Right atrium auricular region (tissue), 2 donors: Measurements from ENCODE around the gene CSNK1A1. TPM values are rescaled to one million over a fixed set of nuclear protein-coding genes. Genes with fewer than 3 reads are reported as not detected.
"Not testable (repeated sequence)": the region's sequence is repeated elsewhere in the genome, so short reads cannot be mapped to it uniquely, and the experiment has no call there.

Experiments
- DNase-seq: peaks from one replicate; pipeline ENCODE4 v3.0.0-alpha.2; 2019; ENCODE audit warnings: low spot score
- H3K27ac ChIP-seq, 2 donors: fragments of 200-600 bp; sonication (generic); 1 replicate in 1 of 2; 2 replicates in 1 of 2; pipeline ENCODE4 v1.5.1; 2016 to 2019
- H3K27me3 ChIP-seq, 2 donors: fragments of 200-600 bp; sonication (generic); one replicate each; pipeline versions ENCODE4 v1.5.1 to v1.6.0; 2017 to 2019
- H3K36me3 ChIP-seq: fragments of 200-600 bp; sonication (generic); one replicate; pipeline ENCODE4 v1.5.1; 2016
- H3K4me1 ChIP-seq, 2 donors: fragments of 200-600 bp; sonication (generic); one replicate each; pipeline versions ENCODE4 v1.5.1 to v1.6.0; 2017 to 2019
- H3K4me3 ChIP-seq, 2 donors: fragments of 200-600 bp; sonication (generic); 1 replicate in 1 of 2; 2 replicates in 1 of 2; pipeline ENCODE4 v1.5.1; 2017 to 2019; ENCODE audit warnings: mild to moderate bottlenecking in 1 of 2, moderate library complexity in 1 of 2
- H3K9me3 ChIP-seq, 2 donors: fragments of 200-600 bp; sonication (generic); one replicate each; pipeline ENCODE4 v1.5.1; 2019
- CTCF ChIP-seq, 2 donors: fragments of 200-600 bp; sonication (generic); IDR thresholded peaks; one replicate each; pipeline ENCODE4 v1.5.1; 2019; ENCODE audit warnings: antibody characterized with exemption in 2 of 2
- total RNA-seq, 2 donors: library from RNA; depleted of rRNA; stranded (reverse); fragments of >200 nt; gene quantifications; one replicate each; pipeline ENCODE4 v1.1.0, GENCODE V29; 2016

Gene CSNK1A1
- total RNA-seq, 2 donors from 2014 or later: 171 to 192 TPM

- DNase-seq: no peak
These were observed 86.3 kb downstream of the CSNK1A1 start for GRCh38 chr5:149464796-149465489.

GRCh38 chr5:149461907-149462306 lies 89.3 kb downstream of the CSNK1A1 start:
- not testable (repeated sequence) for H3K4me3 ChIP-seq, H3K36me3 ChIP-seq, H3K9me3 ChIP-seq, DNase-seq, H3K27ac ChIP-seq, H3K27me3 ChIP-seq
- peaks cover 0 to 51% of the 10 kb centered on the region in 2 donors for H3K4me1 ChIP-seq

More at GRCh38 chr5:149464796-149465489, 86.3 kb downstream of the CSNK1A1 start:
- peaks cover 0 to 35% of the 10 kb centered on the region in 2 donors for H3K4me1 ChIP-seq
- no peaks in the 10 kb centered on the region for H3K9me3 ChIP-seq
- H3K4me3 ChIP-seq: no peak overlapping the region
- TF ChIP-seq CTCF (IDR thresholded peaks at IDR 0.05): no peak
- no peaks in the 10 kb centered on the region for H3K27me3 ChIP-seq
- no peaks in the 10 kb centered on the region for H3K36me3 ChIP-seq
- peak overlapping the region; percentile 64 to 77 for H3K27ac ChIP-seq

GRCh38 chr5:149459891-149460290 lies 91.3 kb downstream of the CSNK1A1 start:
- no peak overlapping the region for H3K27ac ChIP-seq
- no peaks in the 10 kb centered on the region for H3K9me3 ChIP-seq
- H3K36me3 ChIP-seq: no peaks in the 10 kb centered on the region
- no peak overlapping the region for H3K4me3 ChIP-seq
- no peak for DNase-seq
- H3K27me3 ChIP-seq: no peaks in the 10 kb centered on the region
- no peak for TF ChIP-seq CTCF (IDR thresholded peaks at IDR 0.05)
- H3K4me1 ChIP-seq: peaks cover 0 to 53% of the 10 kb centered on the region in 2 donors

- peaks cover 0 to 59% of the 10 kb centered on the region in 2 donors for H3K4me1 ChIP-seq
- DNase-seq: no peak
- TF ChIP-seq CTCF (IDR thresholded peaks at IDR 0.05): no peak
These were observed 93.9 kb downstream of the CSNK1A1 start for GRCh38 chr5:149457393-149457763.

GRCh38 chr5:149456597-149457392 lies 94.4 kb downstream of the CSNK1A1 start:
- Histone ChIP-seq H3K4me3 (no peak overlapping the region), H3K36me3 (no peaks in the 10 kb centered on the region), H3K4me1 (peaks cover 0 to 65% of the 10 kb centered on the region in 2 donors), H3K27me3 (no peaks in the 10 kb centered on the region), H3K27ac (peak overlapping the region; percentile 87 to 89), H3K9me3 (no peaks in the 10 kb centered on the region)
- TF ChIP-seq CTCF (IDR thresholded peaks at IDR 0.05): no peak
- no peak for DNase-seq

More at GRCh38 chr5:149457393-149457763, 93.9 kb downstream of the CSNK1A1 start:
- peak overlapping the region; percentile 87 to 89 for H3K27ac ChIP-seq
- H3K4me3 ChIP-seq: no peak overlapping the region
- no peaks in the 10 kb centered on the region for H3K27me3 ChIP-seq
- no peaks in the 10 kb centered on the region for H3K9me3 ChIP-seq
- H3K36me3 ChIP-seq: no peaks in the 10 kb centered on the region

- Histone ChIP-seq H3K9me3 (no peaks in the 10 kb centered on the region), H3K27ac (peak overlapping the region; percentile 87 to 89), H3K36me3 (no peaks in the 10 kb centered on the region), H3K4me1 (peaks cover 0 to 73% of the 10 kb centered on the region in 2 donors), H3K4me3 (no peak overlapping the region), H3K27me3 (no peaks in the 10 kb centered on the region)
- DNase-seq: peak; percentile 89
- no peak for TF ChIP-seq CTCF (IDR thresholded peaks at IDR 0.05)
These were observed 95.3 kb downstream of the CSNK1A1 start for GRCh38 chr5:149455889-149456409.
